Measurements from ENCODE around the gene ENOX1. TPM values are rescaled to one million over a fixed set of nuclear protein-coding genes. Genes with fewer than 3 reads are reported as not detected.
A peak's percentile ranks its signal among the peaks of the same experiment; 100 is the strongest.

Gene ENOX1
- total RNA-seq, 2 donors from 2014 or later, result 1.3 to 2.4 TPM

DNA sequence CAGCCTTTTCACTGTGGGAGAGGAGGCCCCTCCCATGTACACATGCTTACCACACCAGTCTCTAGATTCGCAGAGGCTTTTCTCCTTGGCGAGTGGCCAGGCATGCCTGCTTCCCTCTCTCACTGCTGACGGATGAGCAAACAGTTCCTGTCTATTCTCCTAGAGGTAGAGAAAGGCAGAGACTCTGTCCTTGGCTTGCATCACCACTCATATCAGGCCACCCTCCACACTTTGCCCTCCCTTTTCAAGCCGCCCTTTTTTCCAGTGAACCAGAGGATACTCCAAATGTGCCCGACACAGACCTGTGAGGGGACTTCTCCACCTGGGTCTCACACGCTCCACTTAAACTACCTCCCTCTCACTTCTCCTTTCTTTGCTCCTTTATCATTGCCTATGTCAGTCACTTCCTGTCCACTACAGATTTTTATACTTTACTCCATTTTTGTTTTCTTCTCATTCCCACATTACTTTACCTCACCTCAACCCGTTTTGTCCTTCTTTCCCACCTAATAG, 478.8 kb downstream of the ENOX1 start:
- peak overlapping the region in 1 of 2 donors; percentile 17 for H3K27ac ChIP-seq
- peaks cover 0 to 20% of the 10 kb centered on the region in 2 donors for H3K4me1 ChIP-seq

DNA sequence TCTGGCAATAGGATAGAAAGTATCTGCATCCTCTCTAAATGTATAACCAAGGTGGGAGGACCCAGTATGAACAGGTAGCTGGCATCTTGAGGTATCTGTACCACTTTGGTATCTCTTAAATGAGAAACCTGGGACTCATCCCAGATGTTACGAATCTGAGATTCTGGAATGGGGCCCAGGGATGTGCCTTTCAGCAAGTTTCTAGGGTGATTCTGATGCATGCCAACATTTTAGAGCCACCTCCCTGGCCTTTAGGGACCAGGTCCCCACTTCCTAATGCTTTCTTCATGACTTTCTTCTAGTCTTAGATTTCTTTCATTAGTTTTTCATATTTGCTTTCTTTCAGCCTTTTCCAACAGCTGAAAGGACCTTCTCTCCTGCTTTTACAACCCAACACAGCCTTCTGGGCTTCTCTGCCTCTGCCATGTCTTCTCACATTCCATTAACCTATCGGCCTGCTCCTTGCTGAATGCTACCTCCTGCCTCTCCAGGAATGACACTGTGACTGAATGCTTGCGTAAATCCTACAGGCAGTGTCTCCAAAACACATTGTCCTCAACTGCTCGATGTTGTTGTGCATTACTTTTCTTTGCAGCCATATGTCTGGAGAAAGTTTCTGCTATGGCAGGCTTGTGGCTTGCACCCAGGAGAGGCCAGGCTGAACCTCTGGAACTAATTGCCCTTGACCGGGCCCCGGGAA, 479.4 kb downstream of the ENOX1 start:
- DNase-seq (ENCODE audit: low spot score), result no peak
- H3K36me3 ChIP-seq, result no peaks in the 10 kb centered on the region
- TF ChIP-seq, protein P1, sequence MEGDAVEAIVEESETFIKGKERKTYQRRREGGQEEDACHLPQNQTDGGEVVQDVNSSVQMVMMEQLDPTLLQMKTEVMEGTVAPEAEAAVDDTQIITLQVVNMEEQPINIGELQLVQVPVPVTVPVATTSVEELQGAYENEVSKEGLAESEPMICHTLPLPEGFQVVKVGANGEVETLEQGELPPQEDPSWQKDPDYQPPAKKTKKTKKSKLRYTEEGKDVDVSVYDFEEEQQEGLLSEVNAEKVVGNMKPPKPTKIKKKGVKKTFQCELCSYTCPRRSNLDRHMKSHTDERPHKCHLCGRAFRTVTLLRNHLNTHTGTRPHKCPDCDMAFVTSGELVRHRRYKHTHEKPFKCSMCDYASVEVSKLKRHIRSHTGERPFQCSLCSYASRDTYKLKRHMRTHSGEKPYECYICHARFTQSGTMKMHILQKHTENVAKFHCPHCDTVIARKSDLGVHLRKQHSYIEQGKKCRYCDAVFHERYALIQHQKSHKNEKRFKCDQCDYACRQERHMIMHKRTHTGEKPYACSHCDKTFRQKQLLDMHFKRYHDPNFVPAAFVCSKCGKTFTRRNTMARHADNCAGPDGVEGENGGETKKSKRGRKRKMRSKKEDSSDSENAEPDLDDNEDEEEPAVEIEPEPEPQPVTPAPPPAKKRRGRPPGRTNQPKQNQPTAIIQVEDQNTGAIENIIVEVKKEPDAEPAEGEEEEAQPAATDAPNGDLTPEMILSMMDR (IDR thresholded peaks at IDR 0.05), result no peak
- peaks cover 0 to 22% of the 10 kb centered on the region in 2 donors for H3K4me1 ChIP-seq
- H3K27ac ChIP-seq, result peak overlapping the region in 1 of 2 donors; percentile 17
- no peaks in the 10 kb centered on the region for H3K27me3 ChIP-seq
- H3K9me3 ChIP-seq, result no peaks in the 10 kb centered on the region
- H3K4me3 ChIP-seq, result no peak overlapping the region

More for the DNA sequence above, 478.8 kb downstream of the ENOX1 start:
- DNase-seq (ENCODE audit: low spot score), result peak; percentile 82
- H3K4me3 ChIP-seq, result no peak overlapping the region
- no peaks in the 10 kb centered on the region for H3K9me3 ChIP-seq
- TF ChIP-seq, protein P1 (IDR thresholded peaks at IDR 0.05), result no peak
- no peaks in the 10 kb centered on the region for H3K27me3 ChIP-seq
- H3K36me3 ChIP-seq, result no peaks in the 10 kb centered on the region

DNA sequence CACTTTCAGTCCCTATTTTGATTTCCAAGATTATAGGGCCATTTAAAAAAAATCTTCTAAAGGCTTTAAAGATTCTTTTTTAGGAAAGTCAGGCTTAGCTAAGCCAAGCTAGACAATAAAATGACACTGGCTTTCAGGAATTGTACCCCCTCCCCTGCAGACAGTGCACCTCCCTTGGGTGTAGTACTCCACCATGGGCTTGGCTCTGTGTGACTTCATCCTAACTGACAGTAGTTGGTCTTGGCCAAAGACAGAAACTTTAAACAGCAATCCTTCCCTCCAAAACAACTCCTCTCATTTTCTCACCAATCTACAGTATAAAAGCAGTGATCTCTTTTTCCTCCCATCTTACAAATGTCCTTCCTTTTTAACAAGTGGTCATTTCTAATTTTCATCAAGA, 480.4 kb downstream of the ENOX1 start:
- DNase-seq (ENCODE audit: low spot score), result no peak
- TF ChIP-seq, protein P1 (IDR thresholded peaks at IDR 0.05), result no peak
- peaks cover 0 to 22% of the 10 kb centered on the region in 2 donors for H3K4me1 ChIP-seq
- H3K27ac ChIP-seq, result no peak overlapping the region
- H3K27me3 ChIP-seq, result no peaks in the 10 kb centered on the region
- H3K36me3 ChIP-seq, result no peaks in the 10 kb centered on the region
- no peaks in the 10 kb centered on the region for H3K9me3 ChIP-seq
- H3K4me3 ChIP-seq, result no peak overlapping the region

DNA sequence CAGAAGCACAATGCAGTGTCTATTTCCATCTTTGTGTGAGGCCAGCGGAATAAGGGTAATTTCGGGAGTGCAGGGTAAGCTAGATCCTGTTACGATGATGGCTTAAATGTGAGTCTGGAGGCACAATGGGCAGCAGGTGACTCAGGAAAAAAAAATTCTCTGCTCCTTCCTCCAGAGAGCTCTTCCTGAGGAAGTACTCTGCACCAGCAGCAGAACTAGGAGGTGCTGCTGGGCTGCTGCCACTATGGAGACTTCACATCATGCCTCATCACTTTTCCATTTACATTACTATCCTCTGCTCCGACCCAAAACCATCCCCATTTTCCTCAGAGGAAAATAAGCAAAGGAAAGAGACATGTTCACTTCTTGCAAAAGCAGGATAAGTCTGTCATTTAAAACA, 481.4 kb downstream of the ENOX1 start:
- TF ChIP-seq, protein P1 (IDR thresholded peaks at IDR 0.05), result no peak

DNA sequence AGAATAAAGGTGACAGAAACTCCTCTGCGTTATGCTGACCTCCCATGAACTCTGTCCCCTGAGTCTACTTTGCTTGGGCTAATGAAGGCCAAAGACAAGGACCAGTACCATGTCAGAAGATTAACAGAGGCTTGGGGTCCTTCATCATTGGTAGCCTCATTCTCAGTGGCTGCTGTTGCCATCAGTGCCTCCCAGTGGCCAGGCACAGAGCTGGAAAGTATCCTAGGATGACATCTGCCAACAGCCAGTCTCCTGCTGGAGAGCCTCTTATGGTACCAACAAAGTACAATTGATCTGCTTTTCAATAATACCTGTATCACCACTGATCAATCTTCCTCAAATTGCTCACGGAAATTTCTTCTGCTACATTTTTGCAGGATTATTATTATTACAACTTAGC, 481.8 kb downstream of the ENOX1 start:
- no peaks in the 10 kb centered on the region for H3K36me3 ChIP-seq

More for the DNA sequence above, 481.4 kb downstream of the ENOX1 start:
- H3K36me3 ChIP-seq, result no peaks in the 10 kb centered on the region
- no peak for DNase-seq (ENCODE audit: low spot score)
- no peak overlapping the region for H3K4me3 ChIP-seq
- H3K4me1 ChIP-seq, result peaks cover 0 to 22% of the 10 kb centered on the region in 2 donors
- no peak overlapping the region for H3K27ac ChIP-seq
- H3K9me3 ChIP-seq, result no peaks in the 10 kb centered on the region
- no peaks in the 10 kb centered on the region for H3K27me3 ChIP-seq

More for the DNA sequence above, 481.8 kb downstream of the ENOX1 start:
- H3K4me3 ChIP-seq, result no peak overlapping the region
- no peak overlapping the region for H3K27ac ChIP-seq
- no peaks in the 10 kb centered on the region for H3K9me3 ChIP-seq
- TF ChIP-seq, protein P1 (IDR thresholded peaks at IDR 0.05), result no peak
- H3K27me3 ChIP-seq, result no peaks in the 10 kb centered on the region
- no peak for DNase-seq (ENCODE audit: low spot score)
- H3K4me1 ChIP-seq, result peaks cover 0 to 22% of the 10 kb centered on the region in 2 donors
